Adrenal gland (tissue), 12 donors: ENCODE results near the gene CD151. TPM values are rescaled to one million over a fixed set of nuclear protein-coding genes. Genes with fewer than 3 reads are reported as not detected.

Experiments used
- DNase-seq, 7 donors: peaks; one replicate each; pipeline ENCODE4 v3.0.0-alpha.2; 2019 to 2020
- H3K27ac ChIP-seq, 5 donors: fragments of 200-600 bp; sonication (generic) in 4 of 5; 1 replicate in 3 of 5; 2 replicates in 2 of 5; pipeline versions ENCODE4 v1.5.1 to v1.8.0; 2016 to 2020; ENCODE audit warnings: mild to moderate bottlenecking in 1 of 5
- H3K27me3 ChIP-seq: fragments of 200-600 bp; 2 replicates; pipeline ENCODE4 v1.8.0; 2021
- H3K36me3 ChIP-seq, 2 donors: fragments of 200-600 bp; replicated peaks in 1 of 2; 1 replicate in 1 of 2; 2 replicates in 1 of 2; pipeline versions ENCODE4 v1.5.1 to v1.8.0; 2018 to 2022
- H3K4me1 ChIP-seq, 2 donors: fragments of 200-600 bp; replicated peaks in 1 of 2; 1 replicate in 1 of 2; 2 replicates in 1 of 2; pipeline versions ENCODE4 v1.5.1 to v1.8.0; 2018 to 2021
- H3K4me3 ChIP-seq, 4 donors: fragments of 200-600 bp; sonication (generic) in 3 of 4; one replicate each; pipeline ENCODE4 v1.5.1; 2016 to 2018
- H3K9me3 ChIP-seq, 3 donors: fragments of 200-600 bp; sonication (generic) in 1 of 3; replicated peaks in 1 of 3; 1 replicate in 2 of 3; 2 replicates in 1 of 3; pipeline versions ENCODE4 v1.5.1 to v1.8.0; 2016 to 2021
- CTCF ChIP-seq, 6 experiments: fragments of 450-650 bp in 4 of 6; fragments of 200-600 bp in 2 of 6; sonication (generic) in 1 of 6; IDR thresholded peaks; 1 replicate in 5 of 6; 2 replicates in 1 of 6; pipeline versions ENCODE4 v1.5.1 to v1.8.0; 2016 to 2021; ENCODE audit warnings: antibody characterized with exemption in 6 of 6, mild to moderate bottlenecking in 2 of 6, moderate library complexity in 1 of 6
- POLR2A ChIP-seq, 2 donors: fragments of 450-650 bp; IDR thresholded peaks; one replicate each; pipeline ENCODE4 v1.6.1; 2017; ENCODE audit warnings: antibody characterized with exemption in 2 of 2, mild to moderate bottlenecking in 2 of 2, moderate library complexity in 1 of 2
- WGBS, 4 donors: extraction: QIAGEN DNeasy Blood & Tissue Kit in 2 of 4; methylation state at CpG; one replicate each; pipeline versions ENCODE4 v1.1.5 to v1.1.7; 2013 to 2017; 5-methylcytosine and 5-hydroxymethylcytosine counted together
- intact Hi-C, 2 donors: fragments of 100-400 bp; cut with DNase I; formaldehyde crosslinking; loops; one replicate each; pipeline versions ENCODE4 v1.14.1 to v1.15.0; 2022 to 2023
- polyA plus RNA-seq, 3 donors: library from polyadenylated mRNA; stranded (reverse); fragments of 200-250 nt in 2 of 3; fragments of 350-450 nt in 1 of 3; fragmentation: Illumina TruSeq in 1 of 3; extraction: RNeasy Lipid Tissue Mini Kit (QIAGEN cat#74804) in 1 of 3; gene quantifications; one replicate each; pipeline ENCODE4 v1.2.3, GENCODE V29; 2013 to 2014
- total RNA-seq, 9 donors: library from RNA; depleted of rRNA in 4 of 9; stranded (reverse); fragments of >200 nt in 4 of 9; fragments of 120-200 nt in 1 of 9; fragmentation: NEBNext Ultra II Directional in 1 of 9; extraction: Animal tissue kit (Norgen Biotek cat#: 25700) in 1 of 9; gene quantifications; one replicate each; pipeline versions ENCODE4 v1.1.0 to v1.2.4, GENCODE V29; 2013 to 2023
- donor health status: healthy with polysubstance abuse.
- donor health status: Bipolar disorder and iron deficiency.
- donor health status: DM: yes; HTN: yes; CAD: no.
- donor health status: DM: no; HTN: no; CAD: no.
- donor health status: DM: no; HTN: no; CAD: no.
- donor health status: DM: yes; HTN: yes; CAD: no.

CD151 gene
- total and polyA plus RNA-seq, 12 donors = 111 to 387 (median 285) TPM

- Histone ChIP-seq H3K9me3 (no peaks in the 10 kb centered on the region), H3K27me3 (no peaks in the 10 kb centered on the region), H3K27ac (peak within 1 kb of the TSS in 4 of 5 donors; percentile 35 to 67 (median 46)), H3K36me3 (peaks cover 0 to 24% of the 10 kb centered on the region in 2 donors), H3K4me3 (peak within 1 kb of the TSS in 2 of 4 donors; percentile 26 to 54), H3K4me1 (peaks cover 36 to 62% of the 10 kb centered on the region in 2 donors)
- WGBS, 4 donors = 19 to 47% (median 39%) methylated on average over 4 to 5 of the region's 5 CpGs
- intact Hi-C loops = no loop called here
- TF ChIP-seq POLR2A (IDR thresholded peaks at IDR 0.05) = no peak
- no peak for DNase-seq
These were observed 4.9 kb upstream of the CD151 start, which contains the start of gene CRACR2B for GRCh38 chr11:827897-828192. Gene CRACR2B (plus strand): TSS chr11:827919. CDS start chr11:828608, 689 bp downstream.

- Histone ChIP-seq H3K36me3 (peaks cover 0 to 16% of the 10 kb centered on the region in 2 donors), H3K4me3 (no peak overlapping the region), H3K4me1 (peaks cover 36 to 66% of the 10 kb centered on the region in 2 donors), H3K27ac (peak overlapping the region in 2 of 5 donors; percentile 6 to 35), H3K9me3 (no peaks in the 10 kb centered on the region), H3K27me3 (no peaks in the 10 kb centered on the region)
- WGBS, 4 donors = 58 to 76% (median 64%) methylated on average over 2 to 21 of the region's 21 CpGs
- intact Hi-C loops = no loop called here
- peak in 1 of 2 donors; percentile 9 for TF ChIP-seq POLR2A (IDR thresholded peaks at IDR 0.05)
- no peak for TF ChIP-seq CTCF (IDR thresholded peaks at IDR 0.05)
- DNase-seq = peak in 1 of 7 donors; percentile 62
These were observed 4.1 kb upstream of the CD151 start for GRCh38 chr11:828506-829175.

GRCh38 chr11:829176-829846 is 3.4 kb upstream of the CD151 start:
- no peak for TF ChIP-seq CTCF (IDR thresholded peaks at IDR 0.05)
- TF ChIP-seq POLR2A (IDR thresholded peaks at IDR 0.05) = no peak
- H3K4me3 ChIP-seq = peak overlapping the region in 2 of 4 donors; percentile 8 to 54
- no peaks in the 10 kb centered on the region for H3K27me3 ChIP-seq
- DNase-seq = peak in 1 of 7 donors; percentile 47
- H3K9me3 ChIP-seq = no peaks in the 10 kb centered on the region
- H3K4me1 ChIP-seq = peaks cover 42 to 73% of the 10 kb centered on the region in 2 donors
- peak overlapping the region in 3 of 5 donors; percentile 32 to 53 (median 35) for H3K27ac ChIP-seq
- 36 to 53% (median 41%) methylated on average over 8 to 40 of the region's 40 CpGs for WGBS, 4 donors
- H3K36me3 ChIP-seq = peaks cover 0 to 9% of the 10 kb centered on the region in 2 donors
- intact Hi-C loops = no loop called here

GRCh38 chr11:829847-830294 is 2.9 kb upstream of the CD151 start:
- WGBS, 4 donors = 26 to 55% (median 36%) methylated on average over 16 to 39 of the region's 39 CpGs; no CpG with 5 or more reads in 1 of the 4 donors
- H3K27ac ChIP-seq = peak overlapping the region in 1 of 5 donors; percentile 53
- DNase-seq = no peak

More at GRCh38 chr11:829847-830294, 2.9 kb upstream of the CD151 start:
- Histone ChIP-seq H3K4me1 (peaks cover 48 to 78% of the 10 kb centered on the region in 2 donors), H3K36me3 (peaks cover 0 to 3% of the 10 kb centered on the region in 2 donors), H3K4me3 (peak overlapping the region in 2 of 4 donors; percentile 8 to 54), H3K27me3 (no peaks in the 10 kb centered on the region), H3K9me3 (no peaks in the 10 kb centered on the region)
- TF ChIP-seq POLR2A (IDR thresholded peaks at IDR 0.05) = no peak
- no peak for TF ChIP-seq CTCF (IDR thresholded peaks at IDR 0.05)
- intact Hi-C loops = no loop called here
